ENCODE data around the gene GADD45GIP1. TPM values are rescaled to one million over a fixed set of nuclear protein-coding genes. Genes with fewer than 3 reads are reported as not detected.

Gene GADD45GIP1
- total RNA-seq (2022) (44.4 and 47.5 TPM in 2 replicates), Bru-seq, nascent RNA (percentile 79 among the genes with signal in this experiment), BruChase-seq, experiment 1, labeled RNA remaining after a 6-hour chase (percentile 80 among the genes with signal in this experiment), BruChase-seq, experiment 2, labeled RNA remaining after a 2-hour chase (percentile 72 among the genes with signal in this experiment)
- long read RNA-seq, transcript GADD45GIP1-201 (2 exons, 1,782 nt): major isoform, 253 of 612 reads
- long read RNA-seq, partial matches to known transcripts: 0 of 612 reads
- long read RNA-seq, other reads (novel, unspliced or antisense): 359 of 612 reads

GRCh38 chr19:12956446-12957388 lies at the start of gene GADD45GIP1:
Gene GADD45GIP1 (minus strand): TSS chr19:12957223. CDS start chr19:12957212, 11 bp downstream.
- ChIA-PET CTCF (interaction anchor here (0.6 to 6.1 kb wide), 4 partner anchors 8 to 180 kb away, joined by 3 to 39 read pairs (median 4); no protein-coding TSS in a partner anchor), POLR2A (interaction anchor here (0.6 to 3.6 kb wide), 13 partner anchors 8 to 884 kb away, joined by 3 to 51 read pairs (median 3); partner anchors contain the start of genes FARSA and RAD23A)
- Mint-ChIP-seq H3K9me3 (ENCODE audit: unreplicated experiment) (no peaks in the 10 kb centered on the region), H3K27me3 (ENCODE audit: insufficient read depth, unreplicated experiment) (no peaks in the 10 kb centered on the region), H3K27ac (ENCODE audit: low read depth, unreplicated experiment) (peak within 1 kb of the TSS; percentile 89), H3K36me3 (ENCODE audit: insufficient read depth, unreplicated experiment) (peaks cover 28% of the 10 kb centered on the region), H3K4me1 (ENCODE audit: insufficient read depth, unreplicated experiment) (peaks cover 23% of the 10 kb centered on the region), H3K4me3 (ENCODE audit: unreplicated experiment) (peak within 1 kb of the TSS; percentile 83)
- intact Hi-C loops (cut with micrococcal nuclease): no loop called here
- no TSS peak for BruUV-seq (replicated peaks)
- no peak for TF ChIP-seq CTCF (IDR thresholded peaks at IDR 0.05; ENCODE audit: unreplicated experiment)
- DNase-seq (ENCODE audit: unreplicated experiment): peak; percentile 80

GRCh38 chr19:13005861-13006370 lies 48.9 kb upstream of the GADD45GIP1 start:
- Mint-ChIP-seq H3K27me3 (ENCODE audit: insufficient read depth, unreplicated experiment) (no peaks in the 10 kb centered on the region), H3K36me3 (ENCODE audit: insufficient read depth, unreplicated experiment) (peaks cover 11% of the 10 kb centered on the region), H3K27ac (ENCODE audit: low read depth, unreplicated experiment) (no peak overlapping the region), H3K9me3 (ENCODE audit: unreplicated experiment) (no peaks in the 10 kb centered on the region), H3K4me3 (ENCODE audit: unreplicated experiment) (no peak overlapping the region), H3K4me1 (ENCODE audit: insufficient read depth, unreplicated experiment) (no peaks in the 10 kb centered on the region)
- no TSS peak for BruUV-seq (replicated peaks)
- no peak for TF ChIP-seq CTCF (IDR thresholded peaks at IDR 0.05; ENCODE audit: unreplicated experiment)
- ChIA-PET CTCF (interaction anchor here (0.7 to 3.3 kb wide), 9 partner anchors 12 to 73 kb away, joined by 3 to 16 read pairs (median 3); no protein-coding TSS in a partner anchor), POLR2A (interaction anchor here (1.6 to 1.8 kb wide), 2 partner anchors 8 to 15 kb away, joined by 7 read pairs; no protein-coding TSS in a partner anchor)
- intact Hi-C loops (cut with micrococcal nuclease): no loop called here
- DNase-seq (ENCODE audit: unreplicated experiment): no peak

GRCh38 chr19:13005253-13005652 lies 48.2 kb upstream of the GADD45GIP1 start:
- POLR2A ChIA-PET: interaction anchor here (0.6 to 1.8 kb wide), 3 partner anchors 9 to 16 kb away, joined by 3 to 7 read pairs (median 7); no protein-coding TSS in a partner anchor
- no peak for DNase-seq (ENCODE audit: unreplicated experiment)
- BruUV-seq (replicated peaks): no TSS peak
- Mint-ChIP-seq H3K4me3 (ENCODE audit: unreplicated experiment) (no peak overlapping the region), H3K36me3 (ENCODE audit: insufficient read depth, unreplicated experiment) (peaks cover 11% of the 10 kb centered on the region), H3K9me3 (ENCODE audit: unreplicated experiment) (no peaks in the 10 kb centered on the region), H3K27me3 (ENCODE audit: insufficient read depth, unreplicated experiment) (no peaks in the 10 kb centered on the region), H3K27ac (ENCODE audit: low read depth, unreplicated experiment) (peak overlapping the region; percentile 12), H3K4me1 (ENCODE audit: insufficient read depth, unreplicated experiment) (no peaks in the 10 kb centered on the region)
- CTCF ChIA-PET: interaction anchor here (0.6 to 3.3 kb wide), 6 partner anchors 10 to 197 kb away, joined by 3 to 16 read pairs (median 3); no protein-coding TSS in a partner anchor
- no peak for TF ChIP-seq CTCF (IDR thresholded peaks at IDR 0.05; ENCODE audit: unreplicated experiment)
- intact Hi-C loops (cut with micrococcal nuclease): no loop called here
